Naive thymus-derived CD4-positive, alpha-beta T cell (primary cell): ENCODE results near the gene TTC13. TPM values are rescaled to one million over a fixed set of nuclear protein-coding genes. Genes with fewer than 3 reads are reported as not detected.

Experiments used
- ATAC-seq: fragments of 150-1000 bp; cut with Tn5 transposase; 2 replicates; pipeline ENCODE4 v1.10.0; 2021; ENCODE audit warnings: mild to moderate bottlenecking, moderate library complexity
- CTCF ChIA-PET: fragments of 350-600 bp; sonication (Branson Sonifier 250); formaldehyde crosslinking; loops from one replicate; lab custom pipeline; 2021; ENCODE audit warnings: antibody characterized with exemption; lab: Charles Lee
- POLR2A ChIA-PET: fragments of 350-600 bp; sonication (Branson Sonifier 250); formaldehyde crosslinking; loops from one replicate; lab custom pipeline; 2021; ENCODE audit warnings: antibody characterized with exemption, inconsistent platforms; lab: Charles Lee
- DNase-seq, 9 donors: peaks; one replicate each; pipeline versions ENCODE4 v3.0.0 to v3.0.0-alpha.2; 2020 to 2022; ENCODE audit warnings: mixed read lengths in 1 of 9
- H3K27ac ChIP-seq: one replicate; pipeline ENCODE4 v1.7.0; 2013; ENCODE audit warnings: mild to moderate bottlenecking, low read depth, low read length, moderate library complexity
- H3K27me3 ChIP-seq, 2 donors: one replicate each; pipeline ENCODE4 v1.7.0; 2013; ENCODE audit warnings: low read length in 2 of 2, mild to moderate bottlenecking in 2 of 2, moderate library complexity in 2 of 2; ENCODE audit not compliant: control insufficient read depth in 2 of 2, insufficient read depth in 2 of 2
- H3K36me3 ChIP-seq, 3 experiments: 1 replicate in 2 of 3; 2 replicates in 1 of 3; pipeline ENCODE4 v1.7.0; 2013; ENCODE audit warnings: low read length in 3 of 3, mild to moderate bottlenecking in 3 of 3, moderate library complexity in 1 of 3; ENCODE audit not compliant: insufficient read depth in 3 of 3, control insufficient read depth in 2 of 3
- H3K4me1 ChIP-seq, 2 donors: one replicate each; pipeline ENCODE4 v1.7.0; 2013; ENCODE audit warnings: low read length in 2 of 2, mild to moderate bottlenecking in 2 of 2, moderate library complexity in 1 of 2; ENCODE audit not compliant: control insufficient read depth in 2 of 2, insufficient read depth in 2 of 2
- H3K4me3 ChIP-seq: 2 replicates; pipeline ENCODE4 v1.7.0; 2013; ENCODE audit warnings: mild to moderate bottlenecking, low read length
- H3K9me3 ChIP-seq, 3 experiments: 1 replicate in 2 of 3; 2 replicates in 1 of 3; pipeline ENCODE4 v1.7.0; 2013; ENCODE audit warnings: low read length in 3 of 3; ENCODE audit not compliant: control insufficient read depth in 2 of 3
- H3K27ac Mint-ChIP-seq, 9 donors: one replicate each; pipeline ENCODE4 v1.8.0; 2020 to 2022; ENCODE audit warnings: mixed read lengths in 9 of 9, mild to moderate bottlenecking in 8 of 9, moderate library complexity in 5 of 9, inconsistent platforms in 2 of 9
- H3K27me3 Mint-ChIP-seq, 5 donors: one replicate each; pipeline ENCODE4 v1.8.0; 2021 to 2022; ENCODE audit warnings: mixed read lengths in 5 of 5, mild to moderate bottlenecking in 1 of 5
- H3K36me3 Mint-ChIP-seq, 5 donors: one replicate each; pipeline ENCODE4 v1.8.0; 2020 to 2022; ENCODE audit warnings: mixed read lengths in 5 of 5, mild to moderate bottlenecking in 3 of 5, inconsistent platforms in 1 of 5
- H3K4me1 Mint-ChIP-seq, 7 donors: one replicate each; pipeline ENCODE4 v1.8.0; 2020 to 2022; ENCODE audit warnings: mixed read lengths in 7 of 7, mild to moderate bottlenecking in 3 of 7, inconsistent platforms in 1 of 7
- H3K4me3 Mint-ChIP-seq, 10 donors: one replicate each; pipeline ENCODE4 v1.8.0; 2020 to 2022; ENCODE audit warnings: mild to moderate bottlenecking in 10 of 10, mixed read lengths in 10 of 10, moderate library complexity in 6 of 10, inconsistent platforms in 2 of 10
- H3K9me3 Mint-ChIP-seq, 11 donors: one replicate each; pipeline ENCODE4 v1.8.0; 2020 to 2022; ENCODE audit warnings: mixed read lengths in 11 of 11, mild to moderate bottlenecking in 4 of 11, inconsistent platforms in 1 of 11, moderate library complexity in 1 of 11
- intact Hi-C, 2 donors: fragments of 100-400 bp; cut with micrococcal nuclease; formaldehyde crosslinking; loops; one replicate each; pipeline ENCODE4 v1.15.1; 2023
- polyA plus RNA-seq, 2 donors: library from polyadenylated mRNA; unstranded; fragments of 300-500 nt; fragmentation: Illumina TruSeq; gene quantifications; one replicate each; pipeline ENCODE4 v1.2.3, GENCODE V29; 2021
- total RNA-seq, 6 experiments: library from RNA in 5 of 6; stranded (reverse) in 5 of 6; gene quantifications; 1 replicate in 5 of 6; 2 replicates in 1 of 6; pipeline ENCODE4 v1.2.3 and lab custom pipeline; 2021 to 2026

The TTC13 gene
- total and polyA plus RNA-seq, 7 experiments from 2014 or later: 9.9 to 54.6 (median 33.8) TPM

DNA sequence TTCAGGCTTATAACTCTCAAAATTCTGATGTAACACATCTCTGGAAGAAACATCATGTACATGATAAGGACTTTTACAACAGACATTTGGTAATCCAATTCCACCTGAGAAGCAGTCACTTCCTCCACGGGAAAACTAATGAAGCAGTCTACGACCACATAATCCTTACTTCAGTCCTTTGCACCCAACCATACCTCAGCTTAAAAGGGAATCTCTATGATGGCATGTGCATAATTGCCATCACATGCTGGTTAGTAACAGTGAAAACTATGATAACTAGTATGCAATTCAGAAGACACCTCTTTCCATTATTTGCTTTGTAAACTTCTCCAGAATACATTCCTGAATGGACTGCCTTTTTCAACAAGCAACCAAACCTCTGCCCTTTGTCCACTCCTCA, 53.1 kb downstream of the TTC13 start:
- H3K27ac ChIP-seq: no peak overlapping the region
- no peaks in the 10 kb centered on the region for H3K27me3 Mint-ChIP-seq
- peaks cover 0 to 6% (median 0%) of the 10 kb centered on the region in 7 donors for H3K4me1 Mint-ChIP-seq
- H3K27ac Mint-ChIP-seq: peak overlapping the region in 5 of 9 donors; percentile 11 to 48 (median 21)
- intact Hi-C loops: no loop called here
- H3K4me3 Mint-ChIP-seq: no peak overlapping the region
- CTCF ChIA-PET: interaction anchor here (0.9 kb wide), 1 partner anchor 9 kb away, joined by 3 read pairs; no protein-coding TSS in a partner anchor
- no peak overlapping the region for H3K4me3 ChIP-seq
- DNase-seq: no peak
- H3K9me3 Mint-ChIP-seq: no peaks in the 10 kb centered on the region
- POLR2A ChIA-PET: no interaction called here
- H3K4me1 ChIP-seq: no peaks in the 10 kb centered on the region
- peaks cover 13 to 58% (median 37%) of the 10 kb centered on the region in 5 donors for H3K36me3 Mint-ChIP-seq
- no peak for ATAC-seq
- H3K27me3 ChIP-seq: no peaks in the 10 kb centered on the region
- peaks cover 11 to 79% (median 30%) of the 10 kb centered on the region in 3 experiments for H3K36me3 ChIP-seq
- no peaks in the 10 kb centered on the region for H3K9me3 ChIP-seq

DNA sequence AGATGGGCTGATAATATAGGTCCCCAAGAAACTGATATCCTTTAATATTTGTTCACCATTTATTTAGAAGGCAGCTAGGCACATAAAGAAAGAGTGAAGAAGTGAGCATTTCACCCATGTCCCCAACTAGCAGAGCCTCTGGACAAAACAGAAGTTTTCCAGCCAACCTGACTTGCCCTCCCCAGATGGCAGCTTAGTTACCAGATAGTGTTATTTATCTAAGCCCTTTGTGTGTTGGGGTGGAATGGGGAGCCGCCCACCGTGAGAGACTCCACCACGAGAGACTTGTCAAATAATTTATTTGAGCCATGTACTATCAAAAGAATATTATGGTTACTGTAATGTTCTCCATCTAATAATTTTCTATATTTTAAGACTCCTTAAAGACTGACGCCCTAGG, 55.5 kb downstream of the TTC13 start:
- CTCF ChIA-PET: interaction anchor here (0.9 to 1.1 kb wide), 2 partner anchors 56 to 170 kb away, joined by 3 read pairs; partner anchors contain the start of genes ARV1 and TTC13

DNA sequence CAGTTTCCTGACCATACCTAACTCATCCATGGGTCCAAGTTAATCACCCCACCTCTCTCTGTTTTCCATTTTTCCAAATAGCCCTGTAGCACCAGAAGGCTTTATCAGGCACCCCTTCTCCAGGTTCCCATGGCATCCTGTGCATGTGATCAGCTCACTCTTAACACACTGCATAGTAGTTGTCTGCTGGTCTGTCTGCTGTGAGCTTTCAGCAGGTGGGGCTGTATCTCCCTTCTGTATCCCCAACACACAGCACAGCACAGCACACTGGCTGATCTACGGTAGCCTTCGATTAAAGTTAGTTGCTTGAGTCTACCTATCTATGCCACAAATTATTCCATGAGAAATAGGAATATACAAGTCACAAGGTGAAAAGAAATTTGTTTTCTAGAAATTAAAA, 56.0 kb downstream of the TTC13 start:
- Mint-ChIP-seq H3K4me1 (peaks cover 0 to 6% (median 0%) of the 10 kb centered on the region in 7 donors), H3K27me3 (no peaks in the 10 kb centered on the region), H3K27ac (peak overlapping the region in 4 of 9 donors; percentile 7 to 76 (median 66)), H3K9me3 (no peaks in the 10 kb centered on the region), H3K36me3 (peaks cover 9 to 56% (median 26%) of the 10 kb centered on the region in 5 donors), H3K4me3 (no peak overlapping the region)
- Histone ChIP-seq H3K27me3 (no peaks in the 10 kb centered on the region), H3K4me3 (no peak overlapping the region), H3K27ac (peak overlapping the region; percentile 3), H3K36me3 (peaks cover 6 to 87% (median 20%) of the 10 kb centered on the region in 3 experiments), H3K4me1 (no peaks in the 10 kb centered on the region), H3K9me3 (no peaks in the 10 kb centered on the region)
- ChIA-PET CTCF (interaction anchor here (0.9 to 1.1 kb wide), 2 partner anchors 56 to 170 kb away, joined by 3 read pairs; partner anchors contain the start of genes ARV1 and TTC13), POLR2A (no interaction called here)
- intact Hi-C loops: loop anchor here in 1 of 2 donors (1.0 kb wide), 2 partner anchors 57 to 289 kb away; partner anchors contain the start of gene ARV1
- ATAC-seq (no peak), DNase-seq (no peak)

More for the DNA sequence above, 55.5 kb downstream of the TTC13 start:
- POLR2A ChIA-PET: no interaction called here
- H3K4me1 ChIP-seq: no peaks in the 10 kb centered on the region
- DNase-seq (no peak), ATAC-seq (no peak)
- no peak overlapping the region for H3K4me3 ChIP-seq
- Mint-ChIP-seq H3K4me1 (peaks cover 0 to 6% (median 0%) of the 10 kb centered on the region in 7 donors), H3K27me3 (no peaks in the 10 kb centered on the region), H3K36me3 (peaks cover 13 to 61% (median 30%) of the 10 kb centered on the region in 5 donors), H3K4me3 (no peak overlapping the region), H3K27ac (peak overlapping the region in 3 of 9 donors; percentile 6 to 67 (median 32)), H3K9me3 (no peaks in the 10 kb centered on the region)
- H3K27me3 ChIP-seq: no peaks in the 10 kb centered on the region
- peaks cover 6 to 88% (median 20%) of the 10 kb centered on the region in 3 experiments for H3K36me3 ChIP-seq
- no peaks in the 10 kb centered on the region for H3K9me3 ChIP-seq
- H3K27ac ChIP-seq: no peak overlapping the region
- intact Hi-C loops: no loop called here

DNA sequence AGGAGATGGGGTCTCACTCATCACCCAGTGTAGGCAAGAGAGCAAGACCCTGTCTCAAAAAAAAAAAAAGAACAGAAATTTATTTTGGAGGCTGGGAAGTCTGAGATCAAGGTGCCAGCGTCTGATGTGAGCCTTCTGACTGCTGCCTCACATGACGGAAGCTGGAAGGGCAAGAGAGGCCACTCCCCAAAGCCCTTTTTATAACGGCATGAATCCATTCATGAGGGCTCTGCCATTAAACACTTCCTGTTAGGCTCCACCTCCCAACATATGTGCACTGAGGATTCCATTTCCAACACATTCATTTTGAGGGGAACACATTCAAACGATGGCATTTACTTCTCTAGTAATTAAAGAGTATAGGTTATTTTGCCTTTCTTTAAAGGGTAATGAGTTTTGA, 59.5 kb downstream of the TTC13 start:
- no peaks in the 10 kb centered on the region for H3K9me3 Mint-ChIP-seq
- no peak overlapping the region for H3K27ac Mint-ChIP-seq
- no peaks in the 10 kb centered on the region for H3K9me3 ChIP-seq
- peaks cover 0 to 6% (median 0%) of the 10 kb centered on the region in 7 donors for H3K4me1 Mint-ChIP-seq
- intact Hi-C loops: loop anchor here in 1 of 2 donors (5.0 to 10.0 kb wide), 3 partner anchors 123 to 686 kb away; partner anchors contain the start of genes COG2 and FAM89A
- no peak overlapping the region for H3K27ac ChIP-seq
- no peaks in the 10 kb centered on the region for H3K4me1 ChIP-seq
- H3K27me3 ChIP-seq: no peaks in the 10 kb centered on the region
- no peak overlapping the region for H3K4me3 ChIP-seq
- CTCF ChIA-PET: interaction anchor here (0.7 to 1.9 kb wide), 5 partner anchors 9 to 292 kb away, joined by 3 to 10 read pairs (median 5); no protein-coding TSS in a partner anchor
- H3K4me3 Mint-ChIP-seq: no peak overlapping the region
- H3K36me3 Mint-ChIP-seq: peaks cover 10 to 32% (median 14%) of the 10 kb centered on the region in 5 donors
- POLR2A ChIA-PET: no interaction called here
- no peak for ATAC-seq
- no peak for DNase-seq
- no peaks in the 10 kb centered on the region for H3K27me3 Mint-ChIP-seq
- H3K36me3 ChIP-seq: peaks cover 4 to 71% (median 10%) of the 10 kb centered on the region in 3 experiments

DNA sequence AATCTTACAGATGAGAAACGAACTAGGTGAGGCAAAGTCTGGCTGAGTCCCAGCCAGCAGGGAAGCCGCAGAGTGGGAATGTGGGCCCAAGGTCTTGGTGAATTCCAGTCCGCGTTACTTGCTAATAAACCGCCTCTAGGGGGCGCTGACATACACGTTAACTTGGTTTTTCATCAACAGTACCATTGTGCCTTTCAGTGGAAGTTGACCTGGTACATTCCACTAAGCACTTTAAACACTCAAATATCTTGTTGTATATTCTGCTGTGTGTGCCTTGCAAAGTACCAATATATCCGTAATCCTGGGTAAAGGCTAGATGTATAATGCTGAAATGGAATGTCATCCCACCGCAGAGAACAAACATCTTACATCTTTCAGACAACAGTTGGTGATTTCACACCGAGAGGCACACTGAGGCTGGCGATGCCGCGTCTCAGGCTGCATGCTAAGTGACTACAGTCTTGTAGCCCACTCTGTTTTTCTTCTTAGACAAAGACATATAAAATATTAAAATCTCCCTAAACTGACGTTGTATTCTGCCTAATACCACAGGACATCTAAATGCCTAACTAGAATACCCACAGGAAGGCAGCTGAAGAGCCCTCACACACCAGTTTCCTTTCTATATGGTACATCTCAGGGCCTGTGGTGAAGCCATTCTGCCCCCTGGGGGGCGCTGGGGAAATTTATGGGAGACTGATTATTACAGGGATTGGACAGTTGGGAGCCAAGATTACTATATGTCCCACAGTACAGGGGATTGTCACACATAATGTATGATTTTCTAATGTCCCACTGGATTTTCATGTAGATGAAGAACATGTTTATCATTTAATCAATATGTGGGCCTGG, 61.2 kb downstream of the TTC13 start:
- peak overlapping the region in 5 of 9 donors; percentile 17 to 32 (median 24) for H3K27ac Mint-ChIP-seq
- no peak overlapping the region for H3K4me3 Mint-ChIP-seq
- H3K27me3 Mint-ChIP-seq: no peaks in the 10 kb centered on the region
- Histone ChIP-seq H3K36me3 (peaks cover 0 to 71% (median 4%) of the 10 kb centered on the region in 3 experiments), H3K27me3 (no peaks in the 10 kb centered on the region), H3K4me1 (no peaks in the 10 kb centered on the region), H3K4me3 (no peak overlapping the region), H3K27ac (no peak overlapping the region), H3K9me3 (no peaks in the 10 kb centered on the region)
- ChIA-PET POLR2A (no interaction called here), CTCF (interaction anchor here (0.6 to 2.2 kb wide), 12 partner anchors 15 to 294 kb away, joined by 3 to 10 read pairs (median 4); partner anchors contain the start of genes ARV1 and TTC13)
- peak; percentile 81 for ATAC-seq
- H3K4me1 Mint-ChIP-seq: peaks cover 0 to 11% (median 0%) of the 10 kb centered on the region in 7 donors
- DNase-seq: peak; percentile 33 to 74 (median 67)
- H3K36me3 Mint-ChIP-seq: peaks cover 14 to 32% (median 17%) of the 10 kb centered on the region in 5 donors
- intact Hi-C loops: loop anchor here (1.0 to 10.0 kb wide), 7 partner anchors 62 to 687 kb away; partner anchors contain the start of genes ARV1 (in 2 of the 2), COG2 (in 1 of the 2) and FAM89A (in 1 of the 2)
- no peaks in the 10 kb centered on the region for H3K9me3 Mint-ChIP-seq

DNA sequence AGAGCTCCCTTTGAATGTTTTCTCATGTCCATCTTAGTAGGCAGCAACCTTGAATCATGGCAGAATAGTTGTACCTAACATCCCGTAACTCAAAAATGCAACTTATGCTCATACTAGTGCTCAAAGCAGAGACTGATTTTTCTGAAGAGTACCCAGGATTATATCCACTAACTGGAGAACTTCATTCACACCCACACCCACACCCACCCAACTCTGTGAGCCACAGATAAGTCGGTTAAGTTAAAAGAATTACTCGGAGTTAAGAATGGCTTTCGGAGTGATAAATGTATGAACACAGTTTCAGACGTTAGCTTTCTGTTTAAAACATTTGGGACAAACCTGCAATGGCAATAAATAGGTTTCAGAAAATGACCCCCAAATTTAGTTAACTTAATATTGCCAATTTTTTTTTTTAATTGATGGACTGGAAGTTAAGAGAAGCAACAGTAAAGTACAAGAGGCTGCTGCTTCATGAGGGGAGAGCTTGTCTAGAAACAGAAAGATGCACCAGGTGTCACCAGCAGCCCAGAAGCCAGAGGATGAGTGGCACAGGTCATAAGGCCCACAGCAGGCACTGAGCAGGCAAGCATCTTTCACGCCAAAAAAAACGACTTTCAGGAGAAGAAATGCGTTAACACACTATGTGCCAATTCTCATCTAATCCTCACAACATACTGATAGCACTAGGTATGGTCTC, 61.9 kb downstream of the TTC13 start:
- Histone ChIP-seq H3K4me1 (no peaks in the 10 kb centered on the region), H3K4me3 (no peak overlapping the region), H3K36me3 (peaks cover 3 to 69% (median 4%) of the 10 kb centered on the region in 3 experiments), H3K9me3 (no peaks in the 10 kb centered on the region), H3K27ac (no peak overlapping the region), H3K27me3 (no peaks in the 10 kb centered on the region)
- Mint-ChIP-seq H3K9me3 (no peaks in the 10 kb centered on the region), H3K27ac (peak overlapping the region in 2 of 9 donors; percentile 23 to 28), H3K36me3 (peaks cover 11 to 32% (median 17%) of the 10 kb centered on the region in 5 donors), H3K4me3 (no peak overlapping the region), H3K4me1 (peaks cover 0 to 5% (median 0%) of the 10 kb centered on the region in 7 donors), H3K27me3 (no peaks in the 10 kb centered on the region)
- intact Hi-C loops: loop anchor here (1.0 to 10.0 kb wide), 7 partner anchors 63 to 688 kb away; partner anchors contain the start of genes ARV1 (in 2 of the 2), COG2 (in 1 of the 2) and FAM89A (in 1 of the 2)
- ChIA-PET POLR2A (no interaction called here), CTCF (interaction anchor here (0.6 to 2.2 kb wide), 10 partner anchors 9 to 325 kb away, joined by 3 to 10 read pairs (median 4); partner anchors contain the start of genes ARV1 and TTC13)
- ATAC-seq (no peak), DNase-seq (no peak)
